Lower lobe of right lung (tissue), 2 donors: Measurements from ENCODE around the gene B3GALT4. TPM values are rescaled to one million over a fixed set of nuclear protein-coding genes. Genes with fewer than 3 reads are reported as not detected.
A peak's percentile ranks its signal among the peaks of the same experiment; 100 is the strongest.
"Not testable (repeated sequence)": the region's sequence is repeated elsewhere in the genome, so short reads cannot be mapped to it uniquely, and the experiment has no call there.

Experiments used
- ATAC-seq, 2 donors: fragments of 200-7000 bp; cut with Tn5 transposase; one replicate each; pipeline ENCODE4 v1.9.1; 2020 to 2022; ENCODE audit warnings: mild to moderate bottlenecking in 2 of 2, moderate library complexity in 2 of 2
- DNase-seq: peaks from one replicate; pipeline ENCODE4 v3.0.0-alpha.2; 2020
- H3K27ac ChIP-seq: fragments of 200-600 bp; one replicate; pipeline ENCODE4 v1.8.0; 2022
- H3K27me3 ChIP-seq: fragments of 200-600 bp; one replicate; pipeline ENCODE4 v1.8.0; 2022; ENCODE audit warnings: low read depth
- H3K36me3 ChIP-seq: fragments of 200-600 bp; one replicate; pipeline ENCODE4 v1.8.0; 2022; ENCODE audit warnings: mild to moderate bottlenecking
- H3K4me1 ChIP-seq: fragments of 200-600 bp; one replicate; pipeline ENCODE4 v1.8.0; 2022
- H3K4me3 ChIP-seq: fragments of 200-600 bp; one replicate; pipeline ENCODE4 v1.8.0; 2022; ENCODE audit warnings: mild to moderate bottlenecking
- H3K9me3 ChIP-seq: fragments of 200-600 bp; one replicate; pipeline ENCODE4 v1.8.0; 2022
- intact Hi-C: fragments of 100-400 bp; cut with DNase I; formaldehyde crosslinking; loops from one replicate; pipeline ENCODE4 v1.11.0; 2022
- total RNA-seq: library from RNA; stranded (reverse); fragmentation: NEBNext Ultra II Directional; extraction: Animal tissue kit (Norgen Biotek cat#: 25700); gene quantifications from one replicate; pipeline ENCODE4 v1.2.1, GENCODE V29; 2021
- TF ChIP-seq, protein P1 (sequence below): fragments of 200-600 bp; IDR thresholded peaks from one replicate; pipeline ENCODE4 v1.8.0; 2022; ENCODE audit warnings: antibody characterized with exemption, mild to moderate bottlenecking
- donor health status: DM: no; HTN: yes; CAD: no; lungs with severe emphysema.

B3GALT4 gene
- total RNA-seq, 1 donor from 2014 or later, result 19.6 TPM

DNA sequence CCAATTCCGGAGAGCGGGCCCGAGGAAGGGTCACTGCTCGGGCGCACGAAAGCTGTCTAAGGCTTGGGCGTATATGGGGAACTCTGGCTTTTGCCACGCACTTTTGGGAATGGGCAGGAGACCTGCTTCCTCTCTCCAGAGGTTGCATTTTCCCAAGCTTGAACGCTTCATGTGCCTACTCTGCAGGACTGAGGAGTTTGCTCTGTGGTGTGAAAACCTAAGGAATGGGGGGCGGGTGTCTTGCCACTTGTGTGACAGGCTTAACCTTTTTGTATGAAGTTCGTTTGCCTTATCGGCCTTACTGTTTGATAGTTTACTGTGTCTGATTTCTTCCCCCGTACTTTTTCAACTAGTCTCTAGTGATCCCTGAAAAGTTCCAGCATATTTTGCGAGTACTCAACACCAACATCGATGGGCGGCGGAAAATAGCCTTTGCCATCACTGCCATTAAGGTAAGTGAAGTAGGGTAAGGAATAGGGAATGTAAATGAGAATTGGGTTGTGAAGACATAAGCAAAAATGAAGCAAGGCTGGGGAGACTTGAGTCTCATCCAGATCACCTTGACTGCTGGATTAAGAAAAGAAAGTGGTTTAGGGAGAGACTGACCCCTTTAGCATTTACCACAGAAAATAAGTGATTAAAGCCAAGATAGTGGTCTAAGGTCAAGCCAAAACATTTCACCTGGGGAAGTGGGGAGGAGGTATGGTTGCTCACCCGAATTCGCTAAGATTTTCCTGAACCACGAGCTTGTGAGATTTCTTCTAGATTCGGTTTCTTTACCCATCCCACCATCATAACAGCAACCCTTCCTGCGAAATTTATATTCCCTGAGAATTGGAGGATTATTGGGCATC is 4.4 kb upstream of the B3GALT4 start:
- TF ChIP-seq, protein P1, sequence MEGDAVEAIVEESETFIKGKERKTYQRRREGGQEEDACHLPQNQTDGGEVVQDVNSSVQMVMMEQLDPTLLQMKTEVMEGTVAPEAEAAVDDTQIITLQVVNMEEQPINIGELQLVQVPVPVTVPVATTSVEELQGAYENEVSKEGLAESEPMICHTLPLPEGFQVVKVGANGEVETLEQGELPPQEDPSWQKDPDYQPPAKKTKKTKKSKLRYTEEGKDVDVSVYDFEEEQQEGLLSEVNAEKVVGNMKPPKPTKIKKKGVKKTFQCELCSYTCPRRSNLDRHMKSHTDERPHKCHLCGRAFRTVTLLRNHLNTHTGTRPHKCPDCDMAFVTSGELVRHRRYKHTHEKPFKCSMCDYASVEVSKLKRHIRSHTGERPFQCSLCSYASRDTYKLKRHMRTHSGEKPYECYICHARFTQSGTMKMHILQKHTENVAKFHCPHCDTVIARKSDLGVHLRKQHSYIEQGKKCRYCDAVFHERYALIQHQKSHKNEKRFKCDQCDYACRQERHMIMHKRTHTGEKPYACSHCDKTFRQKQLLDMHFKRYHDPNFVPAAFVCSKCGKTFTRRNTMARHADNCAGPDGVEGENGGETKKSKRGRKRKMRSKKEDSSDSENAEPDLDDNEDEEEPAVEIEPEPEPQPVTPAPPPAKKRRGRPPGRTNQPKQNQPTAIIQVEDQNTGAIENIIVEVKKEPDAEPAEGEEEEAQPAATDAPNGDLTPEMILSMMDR, result no peak
- DNase-seq, result no peak
- ATAC-seq, result peak; percentile 3 to 25
- Histone ChIP-seq H3K27ac (peak overlapping the region; percentile 91), H3K9me3 (no peaks in the 10 kb centered on the region), H3K27me3 (no peaks in the 10 kb centered on the region), H3K36me3 (peaks cover 61% of the 10 kb centered on the region), H3K4me3 (peak overlapping the region; percentile 83), H3K4me1 (peaks cover 60% of the 10 kb centered on the region)
- intact Hi-C loops, result no loop called here

- H3K4me1 ChIP-seq, result peaks cover 69% of the 10 kb centered on the region
- peak overlapping the region; percentile 91 for H3K27ac ChIP-seq
- TF ChIP-seq, protein P1, result no peak
- H3K27me3 ChIP-seq, result no peaks in the 10 kb centered on the region
- peak overlapping the region; percentile 83 for H3K4me3 ChIP-seq
- no peak for ATAC-seq
- DNase-seq, result no peak
- H3K36me3 ChIP-seq, result peaks cover 54% of the 10 kb centered on the region
- H3K9me3 ChIP-seq, result no peaks in the 10 kb centered on the region
- intact Hi-C loops, result no loop called here
Measured at GRCh38 chr6:33273129-33273923, 3.6 kb upstream of the B3GALT4 start.

- Histone ChIP-seq H3K4me1 (peaks cover 77% of the 10 kb centered on the region), H3K4me3 (peak overlapping the region; percentile 9)
Measured at GRCh38 chr6:33273924-33274902, 2.7 kb upstream of the B3GALT4 start.

DNA sequence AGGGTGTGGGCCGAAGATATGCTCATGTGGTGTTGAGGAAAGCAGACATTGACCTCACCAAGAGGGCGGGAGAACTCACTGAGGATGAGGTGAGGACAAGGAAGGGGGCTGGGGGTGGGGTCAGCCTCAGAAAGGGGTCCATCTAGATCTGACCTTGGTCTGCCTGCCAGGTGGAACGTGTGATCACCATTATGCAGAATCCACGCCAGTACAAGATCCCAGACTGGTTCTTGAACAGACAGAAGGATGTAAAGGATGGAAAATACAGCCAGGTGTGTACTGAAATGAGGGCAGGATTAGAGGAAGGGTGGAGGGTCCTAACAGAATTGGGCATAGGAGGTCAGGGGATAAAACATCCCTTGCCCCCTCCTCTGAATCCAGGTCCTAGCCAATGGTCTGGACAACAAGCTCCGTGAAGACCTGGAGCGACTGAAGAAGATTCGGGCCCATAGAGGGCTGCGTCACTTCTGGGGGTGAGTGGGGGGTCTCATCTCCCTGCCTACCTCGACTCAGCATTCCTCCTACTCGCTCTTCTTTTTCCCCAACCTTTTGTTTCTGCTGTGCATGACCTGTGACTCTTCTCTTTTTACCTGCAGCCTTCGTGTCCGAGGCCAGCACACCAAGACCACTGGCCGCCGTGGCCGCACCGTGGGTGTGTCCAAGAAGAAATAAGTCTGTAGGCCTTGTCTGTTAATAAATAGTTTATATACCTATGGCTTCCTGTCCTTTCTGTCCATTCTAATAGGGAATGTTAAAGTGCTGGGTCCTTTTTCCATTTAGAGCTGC is 935 bp upstream of the B3GALT4 start:
- Histone ChIP-seq H3K36me3 (peaks cover 66% of the 10 kb centered on the region), H3K4me3 (peak overlapping the region; percentile 86), H3K27ac (peak overlapping the region; percentile 95), H3K4me1 (peaks cover 71% of the 10 kb centered on the region)
- H3K27me3 ChIP-seq, intact Hi-C loops, DNase-seq, ATAC-seq, H3K9me3 ChIP-seq: not testable (repeated sequence)

More at GRCh38 chr6:33273924-33274902, 2.7 kb upstream of the B3GALT4 start:
- H3K27ac ChIP-seq, result no peak overlapping the region
- no peak for DNase-seq
- H3K27me3 ChIP-seq, result no peaks in the 10 kb centered on the region
- TF ChIP-seq, protein P1, result no peak
- peaks cover 54% of the 10 kb centered on the region for H3K36me3 ChIP-seq
- intact Hi-C loops, result no loop called here
- no peak for ATAC-seq
- H3K9me3 ChIP-seq, result no peaks in the 10 kb centered on the region

- Histone ChIP-seq H3K36me3 (peaks cover 72% of the 10 kb centered on the region), H3K27me3 (no peaks in the 10 kb centered on the region), H3K9me3 (no peaks in the 10 kb centered on the region), H3K4me3 (peak overlapping the region; percentile 86), H3K27ac (peak overlapping the region; percentile 95), H3K4me1 (peaks cover 70% of the 10 kb centered on the region)
- DNase-seq (no peak), ATAC-seq (no peak)
- intact Hi-C loops, result no loop called here
- TF ChIP-seq, protein P1, result no peak
Measured at GRCh38 chr6:33276581-33276863, 401 bp upstream of the B3GALT4 start.
